HCT116 (cell line): ENCODE results near the gene ANKRD29.

ENCODE experiments used
- CEBPB ChIP-seq: IDR thresholded peaks from 2 replicates; pipeline ENCODE4 v1.6.1; 2012; ENCODE audit warnings: low read depth
- CTCF ChIP-seq, 3 experiments: fragments of 200-600 bp in 1 of 3; sonication (generic) in 1 of 3; IDR thresholded peaks in 2 of 3; conservative IDR thresholded peaks in 1 of 3; 2 replicates each; pipeline ENCODE4 v1.5.1; 2012 to 2017; ENCODE audit warnings: low read depth in 2 of 3, low read length in 2 of 3, antibody characterized with exemption in 1 of 3, borderline replicate concordance in 1 of 3, control low read depth in 1 of 3, mild to moderate bottlenecking in 1 of 3, mixed read lengths in 1 of 3, mixed run types in 1 of 3, moderate library complexity in 1 of 3; ENCODE audit not compliant: insufficient read depth in 1 of 3
- EZH2 ChIP-seq: fragments of 200-600 bp; sonication (generic); IDR thresholded peaks from 2 replicates; pipeline ENCODE4 v1.6.1; 2017; ENCODE audit warnings: antibody characterized with exemption, mixed run types
- EZH2phosphoT487 ChIP-seq: fragments of 200-600 bp; IDR thresholded peaks from 2 replicates; pipeline ENCODE4 v1.6.1; 2018; ENCODE audit warnings: antibody characterized with exemption, borderline replicate concordance
- FOSL1 ChIP-seq: IDR thresholded peaks from 2 replicates; pipeline ENCODE4 v1.6.1; 2012; ENCODE audit warnings: low read depth
- MAX ChIP-seq: IDR thresholded peaks from 2 replicates; pipeline ENCODE4 v1.6.1; 2012
- POLR2A ChIP-seq: IDR thresholded peaks from 2 replicates; pipeline ENCODE4 v1.7.0; 2011; ENCODE audit warnings: borderline replicate concordance; ENCODE audit not compliant: insufficient read depth, insufficient read length; ENCODE audit errors: extremely low read depth
- POLR2AphosphoS5 ChIP-seq: IDR thresholded peaks from 2 replicates; pipeline ENCODE4 v1.6.1; 2011; ENCODE audit warnings: mild to moderate bottlenecking, low read depth, low read length, moderate library complexity
- REST ChIP-seq: IDR thresholded peaks from 2 replicates; pipeline ENCODE4 v1.6.1; 2012; ENCODE audit warnings: low read depth
- SRF ChIP-seq: IDR thresholded peaks from 2 replicates; pipeline ENCODE4 v1.6.1; 2012; ENCODE audit warnings: low read depth
- YY1 ChIP-seq: IDR thresholded peaks from 2 replicates; pipeline ENCODE4 v1.6.1; 2011; ENCODE audit warnings: low read length, low read depth, moderate library complexity, mild to moderate bottlenecking; ENCODE audit not compliant: insufficient replicate concordance; ENCODE audit errors: extremely low read depth
- ZBTB33 ChIP-seq: IDR thresholded peaks from 2 replicates; pipeline ENCODE4 v1.6.1; 2011; ENCODE audit warnings: mild to moderate bottlenecking, low read length, moderate library complexity; ENCODE audit not compliant: insufficient replicate concordance; ENCODE audit errors: extremely low read depth
- ZFX ChIP-seq: fragments of 450-650 bp; IDR thresholded peaks from 2 replicates; pipeline ENCODE4 v1.6.1; 2017
- ZNF274 ChIP-seq: fragments of 200-500 bp; sonication (Bioruptor generic); IDR thresholded peaks from 2 replicates; pipeline ENCODE4 v1.6.1; 2014; ENCODE audit warnings: mild to moderate bottlenecking, low read depth, low read length, inconsistent platforms

- TF ChIP-seq YY1 (no peak), POLR2AphosphoS5 (no peak), EZH2phosphoT487 (no peak), SRF (no peak), EZH2 (no peak), CTCF (IDR thresholded peaks at IDR 0.05 in 2 of 3, conservative IDR thresholded peaks at IDR 0.05 in 1 of 3; ENCODE audit: borderline replicate concordance in 1 of 3, insufficient read depth in 1 of 3, low read depth in 2 of 3, low read length in 2 of 3) (no peak), REST (no peak), ZFX (no peak), ZNF274 (no peak), CEBPB (no peak), ZBTB33 (no peak), FOSL1 (no peak), MAX (no peak), POLR2A (no peak)
Measured at GRCh38 chr18:23565916-23566547, 96.7 kb downstream of the ANKRD29 start.
